SK-N-SH treated with all-trans-retinoic acid at 6 μM for 48 hours (cell line): ENCODE results near the gene TRPM2.

Experiments used
- ATAC-seq: fragments of 200-7000 bp; cut with Tn5 transposase; 3 replicates; pipeline ENCODE4 v1.9.1; 2020; ENCODE audit warnings: mild to moderate bottlenecking, moderate library complexity
- ARNTL ChIP-seq: fragments of 450-650 bp; formaldehyde crosslinking; IDR thresholded peaks from 2 replicates; pipeline ENCODE4 v1.5.0; 2020; ENCODE audit warnings: low read depth, mild to moderate bottlenecking, moderate library complexity, borderline replicate concordance
- CREB5 ChIP-seq: fragments of 250-450 bp; sonication (Bioruptor Pico); IDR thresholded peaks from 2 replicates; pipeline ENCODE4 v1.5.1; 2020; ENCODE audit warnings: low read depth, mild to moderate bottlenecking, moderate library complexity
- CSRNP3 ChIP-seq: fragments of 250-450 bp; sonication (Bioruptor Pico); IDR thresholded peaks from 2 replicates; pipeline ENCODE4 v1.5.1; 2021; ENCODE audit warnings: mild to moderate bottlenecking, moderate library complexity
- GLIS3 ChIP-seq: fragments of 250-450 bp; sonication (Bioruptor Pico); IDR thresholded peaks from 2 replicates; pipeline ENCODE4 v1.5.0; 2020; ENCODE audit warnings: mild to moderate bottlenecking, moderate library complexity
- POU6F1 ChIP-seq: fragments of 250-450 bp; sonication (Bioruptor Pico); IDR thresholded peaks from 2 replicates; pipeline ENCODE4 v1.8.0; 2021; ENCODE audit warnings: low read depth, mild to moderate bottlenecking, moderate library complexity, borderline replicate concordance
- RARB ChIP-seq: fragments of 250-450 bp; sonication (Bioruptor Pico); IDR thresholded peaks from 2 replicates; pipeline ENCODE4 v1.8.0; 2021; ENCODE audit warnings: mild to moderate bottlenecking, moderate library complexity
- TCF4 ChIP-seq: fragments of 250-450 bp; sonication (Bioruptor Pico); IDR thresholded peaks from 2 replicates; pipeline ENCODE4 v1.8.0; 2021; ENCODE audit warnings: mild to moderate bottlenecking, moderate library complexity, borderline replicate concordance
- TOX ChIP-seq: fragments of 250-450 bp; sonication (Bioruptor Pico); IDR thresholded peaks from 2 replicates; pipeline ENCODE4 v1.8.0; 2021; ENCODE audit warnings: mild to moderate bottlenecking, moderate library complexity, borderline replicate concordance
- TSHZ2 ChIP-seq: fragments of 250-450 bp; sonication (Bioruptor Pico); IDR thresholded peaks from 2 replicates; pipeline ENCODE4 v1.5.0; 2020; ENCODE audit warnings: mild to moderate bottlenecking, moderate library complexity
- ZC3H10 ChIP-seq: fragments of 250-450 bp; sonication (Bioruptor Pico); IDR thresholded peaks from 2 replicates; pipeline ENCODE4 v1.5.1; 2021; ENCODE audit warnings: mild to moderate bottlenecking, moderate library complexity
- ZFP3 ChIP-seq: fragments of 250-450 bp; sonication (Bioruptor Pico); IDR thresholded peaks from 2 replicates; pipeline ENCODE4 v1.5.0; 2020; ENCODE audit warnings: mild to moderate bottlenecking, moderate library complexity
- ZNF565 ChIP-seq: fragments of 450-650 bp; formaldehyde crosslinking; conservative IDR thresholded peaks from 2 replicates; pipeline ENCODE4 v1.5.0; 2020; ENCODE audit warnings: low read depth, mild to moderate bottlenecking, moderate library complexity
- ZNF70 ChIP-seq: fragments of 450-650 bp; formaldehyde crosslinking; IDR thresholded peaks from 2 replicates; pipeline ENCODE4 v1.5.0; 2020; ENCODE audit warnings: mild to moderate bottlenecking, moderate library complexity
- ZNF8 ChIP-seq: fragments of 450-650 bp; formaldehyde crosslinking; IDR thresholded peaks from 2 replicates; pipeline ENCODE4 v1.5.0; 2020; ENCODE audit warnings: mild to moderate bottlenecking, moderate library complexity
- TF ChIP-seq, protein P1 (sequence below): fragments of 250-450 bp; sonication (Bioruptor Pico); IDR thresholded peaks from 2 replicates; pipeline ENCODE4 v1.8.0; 2020; ENCODE audit warnings: mild to moderate bottlenecking, moderate library complexity, borderline replicate concordance

The TRPM2 gene

GRCh38 chr21:44327603-44327974 is 25.8 kb upstream of the TRPM2 start:
- TF ChIP-seq ARNTL (no peak), ZNF8 (CRISPR knock-in tag) (no peak), GLIS3 (CRISPR knock-in tag) (no peak), RARB (CRISPR knock-in tag) (no peak), POU6F1 (CRISPR knock-in tag) (no peak), ZFP3 (CRISPR knock-in tag) (no peak), TOX (CRISPR knock-in tag) (no peak), ZC3H10 (CRISPR knock-in tag) (no peak), CREB5 (CRISPR knock-in tag) (no peak), ZNF565 (CRISPR knock-in tag) (no peak), TSHZ2 (no peak)
- TF ChIP-seq, protein P1, sequence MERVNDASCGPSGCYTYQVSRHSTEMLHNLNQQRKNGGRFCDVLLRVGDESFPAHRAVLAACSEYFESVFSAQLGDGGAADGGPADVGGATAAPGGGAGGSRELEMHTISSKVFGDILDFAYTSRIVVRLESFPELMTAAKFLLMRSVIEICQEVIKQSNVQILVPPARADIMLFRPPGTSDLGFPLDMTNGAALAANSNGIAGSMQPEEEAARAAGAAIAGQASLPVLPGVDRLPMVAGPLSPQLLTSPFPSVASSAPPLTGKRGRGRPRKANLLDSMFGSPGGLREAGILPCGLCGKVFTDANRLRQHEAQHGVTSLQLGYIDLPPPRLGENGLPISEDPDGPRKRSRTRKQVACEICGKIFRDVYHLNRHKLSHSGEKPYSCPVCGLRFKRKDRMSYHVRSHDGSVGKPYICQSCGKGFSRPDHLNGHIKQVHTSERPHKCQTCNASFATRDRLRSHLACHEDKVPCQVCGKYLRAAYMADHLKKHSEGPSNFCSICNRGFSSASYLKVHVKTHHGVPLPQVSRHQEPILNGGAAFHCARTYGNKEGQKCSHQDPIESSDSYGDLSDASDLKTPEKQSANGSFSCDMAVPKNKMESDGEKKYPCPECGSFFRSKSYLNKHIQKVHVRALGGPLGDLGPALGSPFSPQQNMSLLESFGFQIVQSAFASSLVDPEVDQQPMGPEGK (CRISPR knock-in tag), result no peak
- ATAC-seq, result no peak

- no peak for ATAC-seq
- no peak for TF ChIP-seq ZNF70 (CRISPR knock-in tag)
- TF ChIP-seq TOX (CRISPR knock-in tag), result no peak
- TF ChIP-seq TCF4 (CRISPR knock-in tag), result no peak
- no peak for TF ChIP-seq CREB5 (CRISPR knock-in tag)
- TF ChIP-seq ZFP3 (CRISPR knock-in tag), result no peak
- TF ChIP-seq, protein P1 (CRISPR knock-in tag), result no peak
Observed at GRCh38 chr21:44328242-44328895, 25.1 kb upstream of the TRPM2 start.

GRCh38 chr21:44329086-44329889 is 24.1 kb upstream of the TRPM2 start:
- 0 out of 3 replicates have a peak, but pooled peaks have one; percentile 1 for ATAC-seq
- TF ChIP-seq CSRNP3 (CRISPR knock-in tag), result no peak
- TF ChIP-seq ZNF8 (CRISPR knock-in tag), result no peak
- TF ChIP-seq CREB5 (CRISPR knock-in tag), result no peak
